Tibial nerve (tissue), 4 donors: ENCODE data around the gene SH3BP2. TPM values are rescaled to one million over a fixed set of nuclear protein-coding genes. Genes with fewer than 3 reads are reported as not detected.

Source experiments
- DNase-seq, 2 donors: peaks; one replicate each; pipeline ENCODE4 v3.0.0-alpha.2; 2019; ENCODE audit warnings: low spot score in 2 of 2
- H3K27ac ChIP-seq, 4 donors: fragments of 200-600 bp; sonication (generic) in 3 of 4; one replicate each; pipeline ENCODE4 v1.5.1; 2017 to 2019; ENCODE audit warnings: mild to moderate bottlenecking in 1 of 4
- H3K27me3 ChIP-seq, 2 donors: fragments of 200-600 bp; sonication (generic) in 1 of 2; one replicate each; pipeline versions ENCODE4 v1.5.1 to v1.6.0; 2017 to 2019
- H3K36me3 ChIP-seq, 3 donors: fragments of 200-600 bp; sonication (generic); one replicate each; pipeline ENCODE4 v1.5.1; 2018 to 2019
- H3K4me1 ChIP-seq, 4 donors: fragments of 200-600 bp; sonication (generic) in 3 of 4; one replicate each; pipeline ENCODE4 v1.5.1; 2017 to 2019
- H3K4me3 ChIP-seq, 4 donors: fragments of 200-600 bp; sonication (generic) in 3 of 4; one replicate each; pipeline ENCODE4 v1.5.1; 2017 to 2019; ENCODE audit warnings: mild to moderate bottlenecking in 1 of 4, moderate library complexity in 1 of 4
- H3K9me3 ChIP-seq, 4 donors: fragments of 200-600 bp; sonication (generic) in 3 of 4; one replicate each; pipeline ENCODE4 v1.5.1; 2017 to 2019
- CTCF ChIP-seq, 5 experiments: fragments of 200-600 bp in 3 of 5; fragments of 450-650 bp in 2 of 5; sonication (generic) in 3 of 5; IDR thresholded peaks; one replicate each; pipeline ENCODE4 v1.5.1; 2016 to 2019; ENCODE audit warnings: antibody characterized with exemption in 5 of 5, mild to moderate bottlenecking in 3 of 5, moderate library complexity in 2 of 5
- EP300 ChIP-seq, 2 donors: sonication (generic); formaldehyde crosslinking; IDR thresholded peaks; one replicate each; pipeline ENCODE4 v1.6.1; 2017; ENCODE audit warnings: antibody characterized with exemption in 2 of 2, mild to moderate bottlenecking in 1 of 2
- POLR2A ChIP-seq, 2 donors: fragments of 450-650 bp; IDR thresholded peaks; one replicate each; pipeline ENCODE4 v1.6.1; 2017; ENCODE audit warnings: antibody characterized with exemption in 2 of 2, mild to moderate bottlenecking in 2 of 2, moderate library complexity in 2 of 2
- WGBS, 2 donors: methylation state at CpG; one replicate each; pipeline ENCODE4 v1.1.5; 2018; 5-methylcytosine and 5-hydroxymethylcytosine counted together
- total RNA-seq, 4 donors: library from RNA; depleted of rRNA; stranded (reverse); fragments of >200 nt; gene quantifications; one replicate each; pipeline ENCODE4 v1.1.0, GENCODE V29; 2016

Gene SH3BP2
- total RNA-seq, 4 donors from 2014 or later: 70.5 to 161 (median 77.8) TPM

DNA sequence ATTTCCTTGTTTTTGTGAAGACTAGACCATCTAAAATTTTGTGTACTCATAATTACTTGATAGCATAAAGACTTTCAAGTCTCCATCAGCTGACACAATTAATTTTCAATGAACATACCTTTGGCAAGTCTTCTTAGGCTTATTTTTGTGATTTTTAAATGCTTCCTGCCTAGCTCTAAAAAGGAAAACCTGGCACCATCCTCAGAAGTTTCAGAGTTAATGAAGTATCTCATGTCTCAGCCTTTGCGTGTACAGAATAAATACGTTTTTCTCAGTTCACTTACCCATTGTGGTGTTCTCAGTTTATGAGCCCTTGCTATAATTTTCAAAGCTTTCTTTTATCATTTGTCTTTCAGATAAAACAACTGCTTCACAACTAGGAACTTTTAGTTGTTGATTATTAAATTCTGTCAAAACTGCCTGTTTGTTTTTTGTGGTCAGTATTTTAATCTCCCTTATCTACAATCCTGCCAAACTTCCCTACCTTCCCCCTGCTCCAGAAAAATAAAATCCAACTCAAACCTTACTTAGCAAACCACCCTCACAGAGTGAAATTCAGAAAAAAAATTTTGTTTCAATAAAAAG lies 72.4 kb downstream of the SH3BP2 start:
- DNase-seq: no peak
- H3K4me1 ChIP-seq: peaks cover 0 to 100% (median 85%) of the 10 kb centered on the region in 4 donors
- WGBS, 2 donors: 11 to 19% methylated on average over 2 of the region's 2 CpGs
- H3K9me3 ChIP-seq: no peaks in the 10 kb centered on the region
- no peak for TF ChIP-seq CTCF (IDR thresholded peaks at IDR 0.05)
- no peak for TF ChIP-seq EP300 (IDR thresholded peaks at IDR 0.05)
- no peak for TF ChIP-seq POLR2A (IDR thresholded peaks at IDR 0.05)
- H3K27ac ChIP-seq: peak overlapping the region in 2 of 4 donors; percentile 5 to 47
- no peak overlapping the region for H3K4me3 ChIP-seq
- no peaks in the 10 kb centered on the region for H3K27me3 ChIP-seq
- H3K36me3 ChIP-seq: no peaks in the 10 kb centered on the region

GRCh38 chr4:2866160-2866861 lies 73.4 kb downstream of the SH3BP2 start:
- no peak for TF ChIP-seq EP300 (IDR thresholded peaks at IDR 0.05)
- TF ChIP-seq CTCF (IDR thresholded peaks at IDR 0.05): no peak
- TF ChIP-seq POLR2A (IDR thresholded peaks at IDR 0.05): no peak
- Histone ChIP-seq H3K4me3 (no peak overlapping the region), H3K27ac (peak overlapping the region in 1 of 4 donors; percentile 81), H3K27me3 (no peaks in the 10 kb centered on the region), H3K36me3 (no peaks in the 10 kb centered on the region), H3K9me3 (no peaks in the 10 kb centered on the region), H3K4me1 (peaks cover 0 to 97% (median 80%) of the 10 kb centered on the region in 4 donors)
- 69 to 75% methylated on average over 10 of the region's 10 CpGs for WGBS, 2 donors
- no peak for DNase-seq

GRCh38 chr4:2866891-2867290 lies 74.0 kb downstream of the SH3BP2 start:
- peak overlapping the region in 3 of 4 donors; percentile 21 to 81 (median 71) for H3K27ac ChIP-seq
- H3K9me3 ChIP-seq: no peaks in the 10 kb centered on the region
- H3K4me3 ChIP-seq: no peak overlapping the region
- no peak for DNase-seq
- no peaks in the 10 kb centered on the region for H3K36me3 ChIP-seq
- no peaks in the 10 kb centered on the region for H3K27me3 ChIP-seq
- WGBS, 2 donors: 61 to 66% methylated on average over 5 of the region's 5 CpGs
- peaks cover 0 to 97% (median 76%) of the 10 kb centered on the region in 4 donors for H3K4me1 ChIP-seq
- TF ChIP-seq EP300 (IDR thresholded peaks at IDR 0.05): no peak

DNA sequence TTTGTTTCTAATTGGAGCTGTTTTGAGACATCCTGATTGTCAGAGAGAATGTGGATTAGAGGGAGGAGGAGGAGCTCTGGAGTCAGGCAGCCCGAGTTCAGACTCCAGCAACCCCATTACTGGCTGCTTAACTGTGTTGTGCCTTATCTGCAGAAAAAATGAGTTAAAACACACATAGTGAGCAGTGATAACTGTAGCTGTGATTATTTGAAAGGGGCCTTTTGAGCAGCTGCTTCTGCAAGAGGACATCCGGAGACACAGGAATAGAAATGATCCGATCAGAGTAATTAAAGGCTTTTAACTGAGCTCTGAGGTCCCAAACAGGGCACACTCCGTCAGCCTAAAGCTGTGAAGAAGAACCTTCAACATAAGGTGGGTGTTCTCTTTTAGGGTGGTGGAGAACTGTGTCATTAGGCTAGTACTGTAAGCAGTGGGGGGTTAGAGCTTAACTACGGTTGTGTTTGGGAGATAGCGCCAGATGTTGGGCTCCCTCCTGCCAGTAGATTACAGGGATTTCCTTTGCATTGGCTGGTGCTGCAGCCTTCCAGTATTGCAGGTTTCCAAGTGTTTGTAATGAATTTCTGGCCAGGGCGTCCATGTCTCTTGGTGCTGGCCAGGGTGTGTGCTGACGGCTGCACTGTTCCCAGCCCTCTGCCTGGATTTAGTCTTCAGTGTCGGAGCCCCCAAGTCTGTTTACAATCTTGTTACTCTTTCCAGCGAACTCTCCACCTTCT lies 75.0 kb downstream of the SH3BP2 start:
- TF ChIP-seq EP300 (IDR thresholded peaks at IDR 0.05) (no peak), CTCF (IDR thresholded peaks at IDR 0.05) (no peak), POLR2A (IDR thresholded peaks at IDR 0.05) (no peak)
- Histone ChIP-seq H3K27me3 (no peaks in the 10 kb centered on the region), H3K4me1 (peaks cover 0 to 97% (median 71%) of the 10 kb centered on the region in 4 donors), H3K36me3 (no peaks in the 10 kb centered on the region), H3K27ac (peak overlapping the region in 3 of 4 donors; percentile 38 to 81 (median 71)), H3K4me3 (peak overlapping the region in 2 of 4 donors; percentile 9 to 31), H3K9me3 (no peaks in the 10 kb centered on the region)
- DNase-seq: no peak
- WGBS, 2 donors: 10% methylated on average over 10 of the region's 10 CpGs

DNA sequence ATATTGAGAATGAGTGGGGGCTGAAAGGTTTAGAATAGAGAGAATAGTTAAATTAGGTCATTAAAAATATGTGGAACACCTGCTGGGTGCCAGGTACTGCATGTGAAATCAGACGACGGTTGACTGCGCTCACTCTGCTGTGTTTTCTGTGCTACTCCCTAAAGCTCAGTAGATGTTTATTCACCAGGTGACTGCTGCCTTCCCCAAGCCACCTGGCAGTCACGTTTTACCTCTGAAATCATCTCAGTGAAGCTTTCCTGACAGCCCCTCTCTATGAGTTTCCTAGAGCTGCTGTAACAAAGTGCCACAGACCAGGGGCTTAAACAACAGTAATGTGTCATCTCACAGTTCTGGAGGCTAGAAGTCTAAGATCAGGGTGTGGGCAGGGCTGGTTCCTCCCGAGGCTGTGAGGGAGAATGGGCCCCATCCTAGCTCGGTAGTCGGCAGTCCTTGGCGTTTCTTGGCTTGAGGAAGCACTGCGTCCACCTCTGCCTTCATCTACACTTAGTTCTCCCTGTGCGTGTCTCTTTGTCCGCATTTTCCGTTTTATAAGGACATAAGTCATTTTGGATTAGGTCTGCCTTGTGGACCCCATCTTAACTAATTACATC lies 76.1 kb downstream of the SH3BP2 start:
- no peak for TF ChIP-seq CTCF (IDR thresholded peaks at IDR 0.05)
- no peak for TF ChIP-seq POLR2A (IDR thresholded peaks at IDR 0.05)
- TF ChIP-seq EP300 (IDR thresholded peaks at IDR 0.05): no peak
- H3K36me3 ChIP-seq: no peaks in the 10 kb centered on the region
- H3K9me3 ChIP-seq: no peaks in the 10 kb centered on the region
- DNase-seq: no peak
- WGBS, 2 donors: 60 to 69% methylated on average over 12 of the region's 12 CpGs
- no peaks in the 10 kb centered on the region for H3K27me3 ChIP-seq
- H3K4me3 ChIP-seq: peak overlapping the region in 1 of 4 donors; percentile 9
- H3K27ac ChIP-seq: peak overlapping the region in 3 of 4 donors; percentile 38 to 81 (median 71)
- peaks cover 0 to 97% (median 70%) of the 10 kb centered on the region in 4 donors for H3K4me1 ChIP-seq
